BE2C (cell line): ENCODE data around the gene TMEM184A.
"Not testable (repeated sequence)": the region's sequence is repeated elsewhere in the genome, so short reads cannot be mapped to it uniquely, and the experiment has no call there.

Experiments
- DNase-seq: peaks from one replicate; pipeline ENCODE4 v3.0.0-alpha.2; 2020
- H3K27me3 ChIP-seq: fragments of 250-450 bp; sonication (Bioruptor Pico); 2 replicates; pipeline ENCODE4 v1.5.1; 2020; ENCODE audit warnings: mild to moderate bottlenecking
- H3K36me3 ChIP-seq: fragments of 250-450 bp; sonication (Bioruptor Pico); 2 replicates; pipeline ENCODE4 v1.5.1; 2020; ENCODE audit warnings: mild to moderate bottlenecking
- H3K4me1 ChIP-seq: fragments of 250-450 bp; sonication (Bioruptor Pico); 2 replicates; pipeline ENCODE4 v1.5.1; 2020
- H3K4me3 ChIP-seq: 2 replicates; pipeline ENCODE4 v1.5.1; 2011; ENCODE audit warnings: low read depth, low read length
- H3K9me3 ChIP-seq: fragments of 250-450 bp; sonication (Bioruptor Pico); 2 replicates; pipeline ENCODE4 v1.5.1; 2020
- TF ChIP-seq, protein P1 (sequence below): IDR thresholded peaks from 2 replicates; pipeline ENCODE4 v1.5.1; 2012; ENCODE audit warnings: mild to moderate bottlenecking, low read depth, low read length

Gene TMEM184A

DNA sequence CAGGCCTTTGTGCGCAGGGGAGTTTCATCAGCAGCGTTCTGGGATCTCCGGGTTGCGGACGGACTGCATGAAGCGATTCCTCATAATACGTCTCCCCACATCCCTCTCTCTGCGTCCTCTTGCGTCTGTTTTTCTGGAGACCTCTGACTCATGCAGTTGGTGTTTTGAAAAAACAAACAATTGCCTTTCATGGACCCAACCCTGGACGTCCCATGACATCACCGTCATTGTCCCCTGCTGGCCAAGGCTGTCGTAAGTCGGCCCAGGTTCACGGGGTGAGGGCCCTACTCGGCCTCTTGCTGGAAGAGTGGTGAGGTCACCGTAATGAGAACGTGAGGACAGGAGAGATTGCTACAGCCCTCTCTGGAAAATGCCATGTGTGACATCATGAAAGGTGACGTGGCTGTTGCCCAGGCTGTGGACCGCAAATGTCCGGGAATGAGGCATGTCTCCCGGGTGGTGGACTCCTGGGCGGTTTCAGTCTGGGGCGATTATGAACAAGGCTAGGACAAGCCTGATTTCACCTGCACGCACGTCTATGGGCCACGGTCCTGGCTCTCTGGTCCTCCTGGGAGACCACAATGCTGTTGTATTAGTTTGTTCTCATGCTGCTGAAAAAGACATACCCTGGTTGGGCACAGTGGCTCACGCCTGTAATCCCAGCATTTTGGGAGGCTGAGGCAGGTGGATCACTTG is 35.3 kb downstream of the TMEM184A start:
- no peaks in the 10 kb centered on the region for H3K36me3 ChIP-seq
- peaks cover 32% of the 10 kb centered on the region for H3K27me3 ChIP-seq
- no peak overlapping the region for H3K4me3 ChIP-seq
- no peak for DNase-seq
- peaks cover 6% of the 10 kb centered on the region; the same call in 1 of the 2 replicates for H3K9me3 ChIP-seq
- TF ChIP-seq, protein P1, sequence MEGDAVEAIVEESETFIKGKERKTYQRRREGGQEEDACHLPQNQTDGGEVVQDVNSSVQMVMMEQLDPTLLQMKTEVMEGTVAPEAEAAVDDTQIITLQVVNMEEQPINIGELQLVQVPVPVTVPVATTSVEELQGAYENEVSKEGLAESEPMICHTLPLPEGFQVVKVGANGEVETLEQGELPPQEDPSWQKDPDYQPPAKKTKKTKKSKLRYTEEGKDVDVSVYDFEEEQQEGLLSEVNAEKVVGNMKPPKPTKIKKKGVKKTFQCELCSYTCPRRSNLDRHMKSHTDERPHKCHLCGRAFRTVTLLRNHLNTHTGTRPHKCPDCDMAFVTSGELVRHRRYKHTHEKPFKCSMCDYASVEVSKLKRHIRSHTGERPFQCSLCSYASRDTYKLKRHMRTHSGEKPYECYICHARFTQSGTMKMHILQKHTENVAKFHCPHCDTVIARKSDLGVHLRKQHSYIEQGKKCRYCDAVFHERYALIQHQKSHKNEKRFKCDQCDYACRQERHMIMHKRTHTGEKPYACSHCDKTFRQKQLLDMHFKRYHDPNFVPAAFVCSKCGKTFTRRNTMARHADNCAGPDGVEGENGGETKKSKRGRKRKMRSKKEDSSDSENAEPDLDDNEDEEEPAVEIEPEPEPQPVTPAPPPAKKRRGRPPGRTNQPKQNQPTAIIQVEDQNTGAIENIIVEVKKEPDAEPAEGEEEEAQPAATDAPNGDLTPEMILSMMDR = no peak
- H3K4me1 ChIP-seq = no peaks in the 10 kb centered on the region

DNA sequence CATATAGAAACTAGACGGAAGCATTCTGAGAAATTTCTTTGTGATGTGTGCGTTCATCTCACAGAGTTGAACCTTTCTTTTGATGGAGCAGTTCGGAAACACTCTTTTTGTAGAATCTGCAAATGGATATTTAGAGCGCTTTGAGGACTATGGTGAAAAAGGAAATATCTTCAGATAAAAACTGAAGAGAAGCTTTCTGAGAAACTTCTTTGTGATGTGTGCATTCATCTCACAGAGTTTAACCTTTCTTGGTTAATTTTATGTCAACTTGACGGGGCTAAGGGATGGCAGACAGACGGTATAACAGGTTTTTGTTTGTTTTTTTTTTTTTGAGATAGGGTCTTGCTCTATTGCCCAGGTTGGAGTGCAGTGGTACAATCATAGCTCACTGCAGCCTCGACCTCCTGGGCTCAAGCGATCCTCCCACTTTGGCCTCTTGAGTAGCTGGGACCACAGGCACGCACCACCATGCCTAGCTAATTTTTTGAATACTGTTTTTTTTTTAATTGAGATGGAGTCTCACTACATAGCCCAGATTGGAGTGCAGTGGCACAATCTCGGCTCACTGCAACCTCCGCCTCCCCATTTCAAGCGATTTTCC is 36.6 kb downstream of the TMEM184A start:
- not testable (repeated sequence) for H3K36me3 ChIP-seq, DNase-seq, H3K4me3 ChIP-seq, H3K9me3 ChIP-seq, H3K4me1 ChIP-seq
- peaks cover 21% of the 10 kb centered on the region for H3K27me3 ChIP-seq

DNA sequence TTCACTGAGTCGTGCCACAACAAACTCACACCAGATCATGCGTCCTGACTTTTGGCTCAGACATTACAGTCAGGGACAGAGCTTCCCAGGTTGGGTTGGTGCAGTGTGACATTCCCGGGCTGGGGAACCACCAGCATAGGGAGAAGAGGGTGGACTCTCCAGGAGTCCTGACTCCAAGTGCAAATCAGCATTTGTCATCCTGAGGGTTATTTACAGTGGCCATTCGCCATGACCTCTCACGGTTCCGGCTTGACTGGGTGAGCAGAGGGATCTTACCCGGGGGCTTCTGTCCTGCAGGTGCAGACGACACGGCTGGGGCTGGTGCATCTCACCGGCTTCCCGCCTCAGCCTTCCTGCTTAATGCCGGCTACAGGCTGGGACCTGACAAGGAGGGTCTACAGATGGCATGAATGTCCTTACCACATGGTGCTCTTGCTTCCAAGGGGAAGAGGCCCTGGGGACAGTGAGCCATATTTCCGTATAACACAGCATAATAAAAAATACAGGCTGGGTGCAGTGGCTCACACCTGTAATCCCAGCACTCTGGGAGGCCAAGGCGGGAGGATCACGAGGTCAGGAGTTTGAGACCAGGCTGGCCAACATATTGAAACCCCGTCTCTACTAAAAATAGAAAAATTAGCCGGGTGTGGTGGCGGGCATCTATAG is 39.3 kb downstream of the TMEM184A start:
- TF ChIP-seq, protein P1 = no peak
- Histone ChIP-seq H3K4me1 (no peaks in the 10 kb centered on the region), H3K27me3 (peaks cover 3% of the 10 kb centered on the region; the same call in 1 of the 2 replicates), H3K36me3 (no peaks in the 10 kb centered on the region), H3K4me3 (no peak overlapping the region), H3K9me3 (peaks cover 6% of the 10 kb centered on the region; the same call in 1 of the 2 replicates)
- no peak for DNase-seq

DNA sequence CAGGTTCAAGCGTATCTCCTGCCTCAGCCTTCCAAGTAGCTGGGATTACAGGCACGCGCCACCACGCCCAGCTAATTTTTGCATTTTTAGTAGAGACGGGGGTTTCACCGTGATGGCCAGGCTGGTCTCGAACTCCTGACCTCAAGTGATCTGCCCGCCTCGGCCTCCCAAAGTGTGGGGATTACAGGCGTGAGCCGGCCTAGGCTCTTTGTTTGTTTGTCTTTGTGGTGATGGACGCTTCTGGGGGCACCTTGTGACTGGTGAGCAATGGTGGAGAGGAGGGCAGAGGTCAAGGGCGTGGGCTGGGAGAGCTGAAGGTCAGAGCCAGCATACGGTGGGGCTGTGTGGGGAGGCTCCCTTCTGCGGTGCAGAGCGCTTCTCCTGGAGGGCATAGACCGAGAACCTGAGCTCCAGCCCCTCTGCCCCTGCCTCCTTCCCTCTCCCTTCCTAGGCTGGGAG is 40.5 kb downstream of the TMEM184A start:
- not testable (repeated sequence) for DNase-seq, H3K4me1 ChIP-seq

DNA sequence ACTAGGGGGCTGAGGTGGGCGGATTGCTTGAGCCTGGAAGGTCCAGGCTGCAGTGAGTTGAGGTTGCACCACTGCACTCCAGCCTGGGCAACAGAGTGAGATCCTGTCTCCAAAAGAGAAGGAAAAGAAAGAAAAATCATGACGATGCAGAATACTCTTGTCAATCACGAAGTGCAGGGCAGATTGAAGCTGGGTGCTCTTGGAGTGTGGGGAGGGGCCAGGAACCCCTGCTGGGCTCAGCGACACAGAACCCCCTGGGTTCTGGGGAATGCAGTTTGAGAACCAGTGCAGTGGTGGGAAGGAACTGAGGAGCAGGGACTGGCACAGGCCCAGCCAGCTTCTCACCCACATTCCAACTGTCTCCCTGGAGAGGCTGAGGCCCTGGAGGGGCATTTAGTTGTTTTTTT is 41.0 kb downstream of the TMEM184A start:
- no peak for DNase-seq
- Histone ChIP-seq H3K27me3 (no peaks in the 10 kb centered on the region; the same call in 1 of the 2 replicates), H3K4me1 (no peaks in the 10 kb centered on the region), H3K36me3 (no peaks in the 10 kb centered on the region), H3K9me3 (peaks cover 6% of the 10 kb centered on the region; the same call in 1 of the 2 replicates), H3K4me3 (no peak overlapping the region)
- TF ChIP-seq, protein P1 = no peak

More for the DNA sequence above, 40.5 kb downstream of the TMEM184A start:
- not testable (repeated sequence) for H3K27me3 ChIP-seq, H3K9me3 ChIP-seq, H3K4me3 ChIP-seq, H3K36me3 ChIP-seq

DNA sequence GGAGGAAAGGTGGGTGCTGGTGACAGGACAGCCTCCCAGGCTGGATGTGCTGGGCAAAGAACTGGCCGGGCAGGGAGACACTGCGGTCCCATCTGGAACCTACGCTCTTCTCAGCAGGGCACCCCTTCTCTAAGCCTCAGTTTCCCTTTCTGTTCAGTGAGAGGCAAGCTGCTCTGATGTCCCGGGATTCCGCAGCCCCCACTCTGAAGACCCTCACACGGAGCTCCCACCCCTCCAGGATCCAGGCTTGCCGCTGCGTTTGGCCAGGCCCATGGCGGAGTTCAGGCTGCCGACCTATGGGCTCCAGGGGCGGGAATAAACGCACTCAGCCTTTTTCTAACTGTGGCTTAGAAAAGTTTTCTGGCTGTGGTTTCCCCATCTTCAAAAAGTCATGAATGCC is 41.6 kb downstream of the TMEM184A start:
- no peaks in the 10 kb centered on the region for H3K36me3 ChIP-seq

More for the DNA sequence above, 41.6 kb downstream of the TMEM184A start:
- no peak overlapping the region for H3K4me3 ChIP-seq
- no peaks in the 10 kb centered on the region; the same call in 1 of the 2 replicates for H3K27me3 ChIP-seq
- TF ChIP-seq, protein P1 = no peak
- DNase-seq = no peak
- H3K4me1 ChIP-seq = no peaks in the 10 kb centered on the region
- peaks cover 6% of the 10 kb centered on the region; the same call in 1 of the 2 replicates for H3K9me3 ChIP-seq
